SK-N-SH (cell line): ENCODE data around the gene APBB1IP.

Source experiments
- CTCF ChIP-seq: fragments of 200-600 bp; sonication (generic); IDR thresholded peaks from 2 replicates; pipeline ENCODE4 v1.6.1; 2017; ENCODE audit warnings: antibody characterized with exemption, mild to moderate bottlenecking, moderate library complexity
- EP300 ChIP-seq, 2 experiments: IDR thresholded peaks; 2 replicates each; pipeline versions ENCODE4 v1.4.0 to v1.6.1; 2012; ENCODE audit warnings: borderline replicate concordance in 1 of 2, low read depth in 1 of 2, low read length in 1 of 2
- FOXJ3 ChIP-seq: sonication (generic); formaldehyde crosslinking; IDR thresholded peaks from 2 replicates; pipeline ENCODE4 v1.5.1; 2020; ENCODE audit warnings: mild to moderate bottlenecking, missing genetic modification reagents
- FOXM1 ChIP-seq: IDR thresholded peaks from 2 replicates; pipeline ENCODE4 v1.4.0; 2012; ENCODE audit warnings: low read depth, mild to moderate bottlenecking
- NRF1 ChIP-seq: IDR thresholded peaks from 2 replicates; pipeline ENCODE4 v1.6.1; 2012; ENCODE audit warnings: low read depth, mild to moderate bottlenecking, low read length
- RAD21 ChIP-seq: IDR thresholded peaks from 2 replicates; pipeline ENCODE4 v1.6.1; 2012; ENCODE audit warnings: mild to moderate bottlenecking, low read length
- USF2 ChIP-seq: fragments of 150-350 bp; IDR thresholded peaks from 2 replicates; pipeline ENCODE4 v1.6.1; 2017; ENCODE audit warnings: antibody characterized with exemption, low read length, low read depth, borderline replicate concordance
- YY1 ChIP-seq: IDR thresholded peaks from 2 replicates; pipeline ENCODE4 v1.4.0; 2012; ENCODE audit warnings: low read depth, mild to moderate bottlenecking
- TF ChIP-seq, protein P1 (sequence below): IDR thresholded peaks from 2 replicates; pipeline ENCODE4 v1.4.0; 2012; ENCODE audit warnings: low read depth

GRCh38 chr10:26528048-26528447 is 89.9 kb downstream of the APBB1IP start:
- TF ChIP-seq EP300 (IDR thresholded peaks at IDR 0.05; ENCODE audit: borderline replicate concordance in 1 of 2, low read depth in 1 of 2, low read length in 1 of 2) (no peak), CTCF (no peak), NRF1 (no peak), RAD21 (no peak), YY1 (no peak), FOXJ3 (CRISPR knock-in tag) (no peak), FOXM1 (no peak), USF2 (no peak)
- TF ChIP-seq, protein P1, sequence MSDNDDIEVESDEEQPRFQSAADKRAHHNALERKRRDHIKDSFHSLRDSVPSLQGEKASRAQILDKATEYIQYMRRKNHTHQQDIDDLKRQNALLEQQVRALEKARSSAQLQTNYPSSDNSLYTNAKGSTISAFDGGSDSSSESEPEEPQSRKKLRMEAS: no peak
